HuH-7 (cell line): ENCODE results near the gene CAD.
"Not testable (repeated sequence)": the region's sequence is repeated elsewhere in the genome, so short reads cannot be mapped to it uniquely, and the experiment has no call there.

Experiments
- DNase-seq: peaks from one replicate; pipeline ENCODE4 v3.0.0; 2011; ENCODE audit warnings: low spot score

Gene CAD

DNA sequence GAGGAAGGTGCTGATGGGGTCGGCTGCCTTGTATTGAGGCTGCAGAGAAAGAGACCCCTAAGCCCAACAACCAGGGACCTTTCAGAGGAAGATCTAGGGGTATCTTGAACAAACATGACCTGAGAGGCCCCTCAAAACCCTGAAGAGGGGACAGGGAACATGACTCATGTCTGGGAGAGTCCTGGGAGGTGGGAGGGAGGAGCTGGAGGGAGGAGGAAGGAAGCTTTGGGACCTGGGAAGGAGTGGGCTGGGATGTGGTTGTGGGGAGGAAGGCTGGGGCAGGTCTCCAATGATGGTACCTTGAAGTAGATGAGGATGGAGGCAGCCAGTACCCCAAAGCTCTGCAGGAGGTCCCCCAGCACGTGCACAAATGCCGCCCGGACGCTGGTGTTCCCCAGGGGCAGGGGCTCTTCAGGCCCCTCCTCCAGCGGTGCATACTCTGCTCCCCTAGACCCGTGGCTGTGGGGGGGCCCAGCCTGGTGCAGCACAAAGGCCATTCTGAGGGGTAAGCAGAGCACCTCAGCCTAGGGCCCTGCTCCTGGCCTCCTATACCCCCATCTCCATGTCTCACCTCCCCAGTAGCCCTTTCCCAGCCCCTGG is 39.8 kb downstream of the CAD start:
- DNase-seq = no peak

GRCh38 chr2:27258051-27258450 is 40.9 kb downstream of the CAD start:
- DNase-seq = no peak

DNA sequence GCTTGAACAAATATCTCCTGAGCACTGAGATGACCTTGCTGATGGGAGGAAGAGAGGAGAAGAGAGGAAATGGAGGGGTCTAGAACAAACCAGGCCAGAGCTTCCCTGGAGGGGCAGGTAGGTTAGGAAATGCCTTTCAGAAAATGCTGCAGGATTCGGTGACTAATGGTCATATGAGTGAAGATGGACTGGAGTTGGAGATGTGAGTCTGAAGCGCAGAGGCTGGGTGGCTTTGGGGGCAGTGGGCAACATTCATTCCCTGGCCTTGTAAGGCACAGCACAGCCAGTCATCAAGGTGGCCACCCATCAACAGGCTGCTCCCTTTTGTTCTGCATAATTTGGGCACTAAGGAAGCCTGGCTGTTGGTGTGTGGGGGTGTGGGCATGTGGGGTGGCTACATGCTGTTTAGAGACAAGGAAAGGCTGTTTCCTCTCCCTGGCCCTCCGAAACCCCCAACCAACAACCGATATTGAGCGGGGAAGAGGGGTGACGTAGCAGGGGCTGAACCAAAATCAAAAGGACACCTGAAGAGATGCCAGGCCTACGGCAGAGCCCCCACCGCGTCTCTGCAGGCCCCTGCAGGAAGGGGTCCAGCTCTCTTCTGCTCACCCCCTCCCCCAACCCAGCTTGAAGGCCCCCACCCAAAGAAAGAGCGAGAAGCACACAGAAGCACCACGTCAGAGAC is 44.2 kb downstream of the CAD start:
- DNase-seq = no peak

GRCh38 chr2:27261926-27262298 is 44.7 kb downstream of the CAD start:
- DNase-seq = no peak

DNA sequence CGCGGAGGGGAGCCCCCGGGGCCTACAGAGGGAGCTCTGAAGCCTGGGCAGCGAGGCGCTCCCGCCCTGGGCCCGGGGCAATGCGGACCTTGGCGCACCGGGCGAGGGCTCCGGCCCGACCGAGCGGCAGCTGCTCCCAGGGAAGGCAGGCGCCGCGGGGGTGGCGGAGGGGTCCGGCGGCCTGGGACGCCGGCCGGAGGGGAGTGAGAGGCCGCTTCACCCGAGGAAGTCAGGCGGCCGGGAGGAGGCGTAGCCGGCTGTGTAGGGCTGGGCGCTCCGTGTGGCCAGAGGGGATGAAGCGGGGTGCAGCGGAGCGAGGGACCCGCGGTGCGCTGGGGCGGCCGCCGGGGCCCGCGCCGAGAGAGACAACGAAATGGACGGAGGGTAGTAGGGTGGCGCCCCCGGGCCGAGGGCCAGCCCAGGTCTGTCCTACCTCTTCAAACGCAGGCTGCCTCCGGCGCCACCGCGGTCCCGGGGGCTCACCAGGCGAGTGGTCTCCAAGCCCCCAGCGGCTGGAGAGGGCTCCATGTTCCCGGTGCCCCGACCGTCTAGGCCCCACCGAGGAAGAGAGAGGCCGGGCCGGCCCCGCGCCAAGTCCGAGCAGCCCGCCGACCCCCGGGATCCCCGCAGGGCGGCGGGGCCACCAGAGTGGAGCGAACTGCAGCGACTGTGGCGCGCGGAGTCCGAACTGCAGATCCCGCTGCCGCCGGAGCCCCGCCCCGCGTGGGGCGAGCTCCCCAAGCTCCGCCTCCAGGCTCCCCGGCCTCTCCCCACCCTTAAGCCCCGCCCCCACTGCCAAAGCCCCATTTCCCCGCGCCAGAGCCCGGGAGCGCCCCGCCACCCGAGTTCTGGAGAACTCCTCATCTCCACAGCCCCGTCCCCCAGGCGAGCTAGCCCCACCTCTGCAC is 45.5 kb downstream of the CAD start, which contains the start of gene SLC30A3:
SLC30A3 (minus strand) TSS at position 669 of the 908 bp plus-strand sequence; CDS start at position 528, 141 bp downstream.
- DNase-seq = peak; percentile 79

DNA sequence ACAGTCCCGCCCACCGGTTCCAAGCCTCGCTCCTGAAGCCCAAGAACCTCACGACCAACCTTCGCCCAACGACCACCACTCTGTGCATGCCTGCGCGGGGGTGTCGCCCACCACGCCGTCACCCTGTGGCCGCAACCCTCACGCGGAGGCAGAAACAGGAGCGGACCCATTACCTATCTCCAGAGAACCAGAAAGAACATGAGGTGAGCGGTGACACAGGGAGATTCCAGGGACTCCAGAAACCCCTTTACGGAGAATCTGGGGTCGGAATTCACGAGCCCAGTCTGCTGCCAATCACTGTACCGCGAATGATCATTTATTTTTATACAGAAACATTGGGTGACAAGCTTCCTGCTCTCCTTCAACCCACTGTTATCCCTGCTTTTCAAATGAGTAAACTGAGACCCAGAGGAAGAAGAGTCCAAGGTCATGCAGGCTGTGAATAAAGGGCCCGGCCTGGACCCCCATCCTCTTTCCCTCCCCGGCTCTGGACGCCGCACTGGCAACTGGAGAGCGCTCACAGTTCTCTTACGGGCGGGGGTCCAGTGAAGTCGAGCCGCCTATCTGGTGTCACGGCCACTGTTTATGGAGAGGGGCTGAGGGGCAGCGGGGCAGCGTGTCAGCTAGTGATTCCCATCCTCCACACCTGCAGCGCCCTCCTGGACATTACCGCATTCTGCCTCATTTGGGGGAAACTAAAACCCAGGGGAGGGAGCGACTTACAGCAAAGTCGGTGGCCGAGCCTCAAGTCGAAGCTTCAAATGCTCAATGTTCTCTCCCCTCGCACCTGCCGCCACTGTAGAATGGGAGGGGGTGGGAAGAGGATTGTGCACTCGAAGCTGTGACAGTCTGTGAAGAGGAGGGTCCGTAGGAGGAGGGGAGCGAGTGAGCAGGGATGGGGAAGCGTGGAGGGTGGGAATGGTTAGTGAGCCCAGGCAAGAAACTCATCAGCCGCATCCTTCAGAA is 46.4 kb downstream of the CAD start:
- DNase-seq = peak; percentile 50

DNA sequence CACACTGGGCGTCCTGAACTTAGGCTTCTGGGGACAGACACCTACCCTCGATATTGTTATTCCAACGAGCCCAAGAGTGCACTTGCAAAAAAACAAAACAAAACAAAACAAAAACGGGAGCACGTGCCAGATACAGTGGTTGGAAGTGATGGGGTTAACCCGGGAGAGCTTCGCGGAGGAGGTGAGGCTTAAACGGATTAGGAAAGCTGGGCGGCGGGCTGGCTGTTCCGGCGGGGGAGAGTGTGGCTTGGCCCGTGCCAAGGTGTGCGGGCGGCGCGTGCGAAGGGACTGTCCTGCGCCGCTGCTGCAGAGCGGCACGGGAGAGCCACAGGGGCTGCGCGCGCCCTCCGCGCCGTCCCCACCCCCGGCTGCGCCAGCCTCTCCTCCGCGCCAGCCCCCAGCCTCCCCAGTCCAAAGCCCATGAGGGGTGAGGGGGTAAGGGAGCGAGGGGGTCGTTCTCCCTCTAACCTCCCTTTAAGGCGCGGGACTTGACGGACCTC is 47.1 kb downstream of the CAD start:
- no peak for DNase-seq

- peak; percentile 96 for DNase-seq
These were observed 47.8 kb downstream of the CAD start for GRCh38 chr2:27264753-27265535.

- no peak for DNase-seq
These were observed 48.3 kb downstream of the CAD start for GRCh38 chr2:27265536-27265870.

DNA sequence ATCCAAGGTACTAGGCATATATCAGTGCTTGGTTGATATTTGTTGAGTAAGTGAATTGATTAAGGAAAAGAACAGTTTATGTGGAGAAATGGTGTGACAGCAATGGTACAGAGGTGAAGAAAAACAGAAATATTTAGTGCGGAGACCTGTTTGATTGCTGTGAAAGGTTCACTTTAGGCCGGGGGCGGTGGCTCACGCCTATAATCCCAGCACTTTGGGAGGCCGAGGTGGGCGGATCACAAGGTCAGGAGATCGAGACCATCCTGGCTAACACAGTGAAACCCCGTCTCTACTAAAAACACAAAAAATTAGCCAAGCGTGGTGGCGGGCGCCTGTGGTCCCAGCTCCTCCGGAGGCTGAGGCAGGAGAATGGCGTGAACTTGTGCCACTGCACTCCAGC is 51.1 kb downstream of the CAD start:
- not testable (repeated sequence) for DNase-seq

DNA sequence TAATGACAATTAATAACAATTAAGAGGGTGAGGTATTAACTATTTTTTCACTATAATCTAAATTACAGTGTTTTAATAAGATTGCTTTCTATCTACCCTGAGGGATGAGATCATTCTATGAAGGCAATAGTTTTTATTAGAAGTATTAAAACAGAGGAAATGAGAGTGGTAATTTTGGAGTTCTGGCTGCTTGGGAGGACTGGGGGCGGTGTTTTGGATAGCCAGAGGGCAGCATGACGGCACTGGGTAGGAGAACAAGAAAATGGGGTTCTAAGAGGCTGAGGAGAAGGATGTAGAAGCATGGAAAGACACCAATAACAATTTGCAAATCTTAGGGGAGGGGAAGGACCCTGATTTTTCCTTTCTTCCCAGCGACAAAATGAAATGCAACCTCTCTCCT is 53.0 kb downstream of the CAD start:
- DNase-seq = no peak

DNA sequence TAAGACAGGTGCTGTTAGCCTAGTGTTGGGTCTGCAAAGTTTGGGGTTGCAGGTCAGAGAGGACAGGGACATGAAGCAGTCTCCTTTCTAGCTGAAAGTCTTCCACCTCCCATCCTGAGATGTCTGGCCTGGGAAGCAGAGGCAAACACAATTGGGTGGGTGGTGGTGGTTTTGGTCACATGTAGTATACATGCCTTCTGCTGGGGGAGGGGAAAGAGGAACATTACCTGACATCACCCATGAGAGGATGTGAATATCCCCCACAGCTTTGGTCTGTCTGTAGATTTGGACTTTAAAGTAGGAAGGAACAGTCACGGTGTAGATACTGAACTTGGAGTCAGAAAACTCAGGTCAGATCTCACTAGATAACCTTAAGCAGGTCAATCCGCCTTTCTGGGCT is 53.5 kb downstream of the CAD start:
- DNase-seq = no peak

DNA sequence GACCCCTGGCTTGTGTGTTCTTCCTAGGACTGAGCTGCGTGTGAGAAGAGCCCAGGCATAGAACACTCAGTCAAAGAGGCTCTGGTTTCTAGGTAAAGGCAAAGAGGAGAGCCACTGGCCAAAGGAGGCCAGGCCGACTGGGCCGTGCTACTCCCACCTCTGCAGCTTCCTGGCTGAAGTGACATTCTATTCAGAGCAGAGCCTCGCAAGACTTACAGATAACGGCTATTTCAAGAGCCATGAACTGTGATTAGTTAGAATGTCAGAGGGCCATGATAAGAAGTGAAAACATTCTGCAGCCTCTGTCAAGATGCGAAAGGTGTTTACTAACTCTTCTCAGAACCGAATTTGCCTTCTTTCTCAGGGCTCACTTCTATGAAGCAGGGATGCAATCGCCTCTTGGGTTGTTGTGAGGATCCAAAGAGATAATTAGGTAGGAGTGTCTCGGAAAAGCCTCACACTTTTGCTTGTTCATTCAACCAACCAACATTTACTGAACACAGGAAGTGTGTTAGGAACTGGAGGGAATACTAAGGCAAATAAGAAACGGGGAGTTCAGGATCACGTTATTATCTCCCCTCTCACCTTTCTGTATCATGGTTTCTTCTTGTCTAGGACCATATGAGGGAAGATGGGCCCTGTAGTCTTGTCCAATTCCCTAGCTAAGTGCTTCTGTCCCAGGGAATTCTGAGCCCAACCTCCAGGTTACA is 54.6 kb downstream of the CAD start:
- DNase-seq = no peak

DNA sequence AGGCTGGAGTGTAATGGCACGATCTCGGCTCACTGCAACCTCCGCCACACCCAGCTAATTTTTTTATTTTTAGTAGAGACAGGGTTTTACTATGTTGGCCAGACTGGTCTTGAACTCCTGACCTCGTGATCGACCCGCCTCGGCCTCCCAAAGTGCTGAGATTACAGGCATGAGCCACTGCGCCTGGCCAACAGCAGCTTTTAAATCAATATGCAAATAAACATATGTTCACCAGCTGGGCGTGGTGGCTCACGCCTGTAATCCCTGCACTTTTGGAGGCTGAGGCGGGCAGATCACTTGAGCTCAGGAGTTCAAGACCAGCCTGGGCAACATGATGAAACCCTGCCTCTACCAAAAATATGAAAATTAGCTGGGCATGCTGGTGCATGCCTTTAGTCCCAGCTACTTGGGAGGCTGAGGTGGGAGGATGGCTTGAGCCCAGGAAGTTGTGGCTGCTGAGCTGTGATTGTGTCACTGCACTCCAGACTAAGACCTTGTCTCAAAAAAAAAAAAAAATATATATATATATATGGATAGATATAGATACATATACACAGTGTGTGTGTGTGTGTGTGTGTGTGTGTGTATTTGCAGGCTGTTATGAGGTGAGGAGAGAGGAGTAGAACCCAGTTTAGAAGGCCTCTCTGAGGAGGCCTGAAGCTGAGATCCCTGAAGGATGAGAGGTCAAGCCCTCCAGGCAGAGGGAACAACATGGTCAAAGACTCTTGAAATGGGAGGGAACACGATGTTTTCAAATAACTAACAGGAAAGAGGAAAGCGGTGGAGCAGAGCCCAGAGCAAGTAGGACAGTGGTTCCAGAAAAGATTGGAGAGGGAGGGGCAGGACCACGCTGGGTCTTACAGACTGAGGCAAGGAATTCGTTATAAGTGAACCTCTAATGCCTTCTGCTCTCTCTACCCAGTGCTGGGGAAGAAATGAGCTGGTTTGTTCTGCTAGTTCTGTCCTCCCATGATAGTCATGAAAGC is 55.7 kb downstream of the CAD start:
- DNase-seq = not testable (repeated sequence)

GRCh38 chr2:27275211-27276150 is 58.3 kb downstream of the CAD start, which contains the start of gene DNAJC5G:
TSS of gene DNAJC5G (plus strand) at chr2:27275433. CDS start at chr2:27276729, 1,296 bp downstream.
- no peak for DNase-seq

DNA sequence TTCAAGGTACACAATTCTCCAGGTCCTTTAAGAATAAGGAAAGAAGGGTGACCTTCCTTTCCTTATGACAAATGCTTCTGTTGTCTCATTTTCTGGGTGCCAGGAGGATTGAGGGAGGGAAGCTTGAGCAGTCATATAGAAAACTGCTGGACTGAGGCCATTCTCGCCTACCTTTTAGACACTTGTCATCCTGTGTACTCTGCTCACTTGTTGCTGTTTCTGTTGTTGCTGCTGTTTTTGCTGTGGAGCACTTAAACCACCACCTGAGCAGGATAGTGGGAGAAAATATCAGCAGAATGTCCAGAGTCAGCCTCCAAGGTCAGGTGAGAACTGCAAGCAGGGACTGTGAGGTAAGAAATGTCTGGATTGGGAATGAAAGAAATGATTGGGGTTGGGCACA is 60.8 kb downstream of the CAD start:
- DNase-seq = no peak

DNA sequence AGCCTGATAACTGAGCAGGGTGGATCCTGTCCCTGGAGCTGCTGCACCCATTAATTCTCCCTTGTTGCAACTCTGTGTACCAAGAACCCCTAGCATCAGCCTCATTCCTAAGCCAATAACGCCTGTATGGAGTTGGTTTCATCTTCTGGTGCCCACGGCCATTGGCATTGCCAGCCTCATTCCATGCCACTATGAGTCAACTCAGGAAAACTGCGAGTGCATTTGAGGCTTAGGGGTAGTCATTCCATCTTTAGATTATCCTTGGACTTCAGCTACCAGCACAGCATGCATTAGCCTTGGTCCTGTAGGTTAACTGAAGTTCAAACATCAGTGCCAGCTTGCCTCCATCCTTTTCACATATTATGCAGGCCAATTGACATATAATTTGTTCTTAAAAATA is 63.7 kb downstream of the CAD start:
- DNase-seq = no peak

DNA sequence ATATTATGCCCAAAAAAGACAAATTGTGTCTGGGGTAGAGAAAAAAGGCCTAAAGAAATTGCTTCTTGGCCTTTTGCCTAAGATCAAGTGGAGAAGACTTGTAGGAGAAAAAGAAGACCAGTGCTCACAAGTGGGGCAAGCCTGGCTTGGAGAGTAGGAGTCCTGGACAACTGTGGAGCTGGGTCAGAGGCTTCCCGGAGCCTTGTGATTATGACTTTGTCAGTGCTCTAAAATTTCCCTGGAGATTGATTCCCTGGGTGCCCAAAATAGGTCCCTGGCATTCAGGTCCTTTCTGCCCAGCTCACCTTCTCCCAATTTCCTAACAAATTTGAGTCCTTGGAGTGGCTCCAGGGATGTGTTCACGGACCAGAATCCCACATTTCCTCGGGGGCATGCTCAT is 64.3 kb downstream of the CAD start:
- DNase-seq = no peak
